Nephron progenitor cell (in vitro differentiated cells): ENCODE results near the gene KCNJ11.

Experiments used
- DNase-seq: peaks from one replicate; pipeline ENCODE4 v3.0.0; 2021
- H3K27ac Mint-ChIP-seq: 2 replicates; pipeline ENCODE4 v1.8.0; 2021; ENCODE audit warnings: mild to moderate bottlenecking, moderate library complexity, mixed read lengths
- H3K27me3 Mint-ChIP-seq: 2 replicates; pipeline ENCODE4 v1.8.0; 2021; ENCODE audit warnings: mild to moderate bottlenecking, low read depth, mixed read lengths; ENCODE audit not compliant: poor library complexity
- H3K36me3 Mint-ChIP-seq: 2 replicates; pipeline ENCODE4 v1.8.0; 2021; ENCODE audit warnings: low read depth, mixed read lengths
- H3K4me1 Mint-ChIP-seq: 2 replicates; pipeline ENCODE4 v1.8.0; 2021; ENCODE audit warnings: mixed read lengths
- H3K4me3 Mint-ChIP-seq: 2 replicates; pipeline ENCODE4 v1.8.0; 2021; ENCODE audit warnings: mild to moderate bottlenecking, moderate library complexity, mixed read lengths
- H3K9me3 Mint-ChIP-seq: 2 replicates; pipeline ENCODE4 v1.8.0; 2021; ENCODE audit warnings: mild to moderate bottlenecking, moderate library complexity, mixed read lengths
- CTCF ChIP-seq: fragments of 200-600 bp; sonication (generic); IDR thresholded peaks from 2 replicates; pipeline ENCODE4 v1.5.0; 2021; ENCODE audit warnings: antibody characterized with exemption

Gene KCNJ11

GRCh38 chr11:17376493-17376892 lies 12.0 kb downstream of the KCNJ11 start:
- H3K4me3 Mint-ChIP-seq, result no peak overlapping the region
- no peaks in the 10 kb centered on the region for H3K4me1 Mint-ChIP-seq
- TF ChIP-seq CTCF, result no peak
- H3K9me3 Mint-ChIP-seq, result peaks cover 58% of the 10 kb centered on the region
- DNase-seq, result no peak
- no peak overlapping the region for H3K27ac Mint-ChIP-seq
- H3K27me3 Mint-ChIP-seq, result peaks cover 2% of the 10 kb centered on the region
- H3K36me3 Mint-ChIP-seq, result peaks cover 32% of the 10 kb centered on the region

DNA sequence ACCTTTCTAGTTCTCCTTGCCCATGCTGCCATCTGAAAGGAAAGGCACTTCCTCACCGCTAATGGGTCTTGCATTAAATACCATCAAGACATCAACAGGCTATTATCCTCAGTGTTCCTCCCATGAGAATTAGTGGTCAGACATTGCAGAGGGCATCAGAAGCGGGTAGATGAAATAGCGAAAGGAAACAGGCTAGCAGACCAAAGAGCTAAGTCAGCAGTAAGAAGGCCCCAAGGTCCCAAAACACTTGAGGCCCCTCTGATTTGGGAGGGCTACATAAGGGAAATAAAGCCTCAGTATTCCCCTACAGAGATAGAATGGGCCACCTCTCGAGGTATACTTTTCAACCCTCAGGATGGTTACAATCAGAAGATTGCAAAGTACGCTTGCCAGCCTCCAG lies 12.9 kb downstream of the KCNJ11 start:
- Mint-ChIP-seq H3K27ac (no peak overlapping the region), H3K4me1 (no peaks in the 10 kb centered on the region), H3K27me3 (no peaks in the 10 kb centered on the region), H3K36me3 (peaks cover 42% of the 10 kb centered on the region), H3K9me3 (peaks cover 68% of the 10 kb centered on the region), H3K4me3 (no peak overlapping the region)
- no peak for TF ChIP-seq CTCF
- DNase-seq, result no peak

DNA sequence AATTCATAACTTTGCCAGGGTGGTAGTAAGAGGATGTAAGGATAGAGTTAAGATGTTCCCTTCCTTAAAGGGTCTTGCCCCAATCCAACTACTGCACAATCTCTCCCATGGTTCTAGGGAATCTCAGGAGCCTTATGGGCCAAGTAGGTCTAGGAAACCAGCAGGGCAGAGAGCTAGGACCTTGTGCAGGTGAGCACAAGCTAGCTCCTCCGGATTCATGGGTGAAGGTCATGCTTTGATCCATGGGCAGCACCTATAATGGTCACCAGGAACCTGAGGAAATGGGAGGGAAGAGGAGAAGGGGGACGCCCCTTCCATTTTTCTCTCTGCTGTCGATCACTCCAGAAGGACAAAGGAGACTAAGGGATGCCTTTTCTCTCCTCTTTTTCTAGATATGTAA lies 16.8 kb downstream of the KCNJ11 start:
- Mint-ChIP-seq H3K27ac (no peak overlapping the region), H3K36me3 (peaks cover 60% of the 10 kb centered on the region), H3K9me3 (peaks cover 80% of the 10 kb centered on the region), H3K4me3 (no peak overlapping the region), H3K27me3 (peaks cover 3% of the 10 kb centered on the region), H3K4me1 (no peaks in the 10 kb centered on the region)
- no peak for TF ChIP-seq CTCF
- no peak for DNase-seq

GRCh38 chr11:17369684-17370243 lies 18.7 kb downstream of the KCNJ11 start:
- H3K9me3 Mint-ChIP-seq, result peaks cover 74% of the 10 kb centered on the region
- peaks cover 3% of the 10 kb centered on the region for H3K27me3 Mint-ChIP-seq
- no peak for DNase-seq
- TF ChIP-seq CTCF, result no peak
- peaks cover 57% of the 10 kb centered on the region for H3K36me3 Mint-ChIP-seq
- no peaks in the 10 kb centered on the region for H3K4me1 Mint-ChIP-seq
- no peak overlapping the region for H3K27ac Mint-ChIP-seq
- H3K4me3 Mint-ChIP-seq, result no peak overlapping the region

- Mint-ChIP-seq H3K36me3 (peaks cover 57% of the 10 kb centered on the region), H3K4me3 (no peak overlapping the region), H3K9me3 (peaks cover 69% of the 10 kb centered on the region)
Measured at GRCh38 chr11:17369094-17369493, 19.4 kb downstream of the KCNJ11 start.

More at GRCh38 chr11:17369094-17369493, 19.4 kb downstream of the KCNJ11 start:
- H3K4me1 Mint-ChIP-seq, result no peaks in the 10 kb centered on the region
- TF ChIP-seq CTCF, result no peak
- no peak overlapping the region for H3K27ac Mint-ChIP-seq
- no peak for DNase-seq
- peaks cover 3% of the 10 kb centered on the region for H3K27me3 Mint-ChIP-seq
